HG03045 (cell line): ENCODE results near the gene PRR9.

Experiments used
- ATAC-seq: cut with Tn5 transposase; IDR thresholded peaks from one replicate; pipeline ENCODE4 v1.9.1; 2021; ENCODE audit warnings: mild to moderate bottlenecking, moderate library complexity; ENCODE audit not compliant: unreplicated experiment

PRR9 gene

DNA sequence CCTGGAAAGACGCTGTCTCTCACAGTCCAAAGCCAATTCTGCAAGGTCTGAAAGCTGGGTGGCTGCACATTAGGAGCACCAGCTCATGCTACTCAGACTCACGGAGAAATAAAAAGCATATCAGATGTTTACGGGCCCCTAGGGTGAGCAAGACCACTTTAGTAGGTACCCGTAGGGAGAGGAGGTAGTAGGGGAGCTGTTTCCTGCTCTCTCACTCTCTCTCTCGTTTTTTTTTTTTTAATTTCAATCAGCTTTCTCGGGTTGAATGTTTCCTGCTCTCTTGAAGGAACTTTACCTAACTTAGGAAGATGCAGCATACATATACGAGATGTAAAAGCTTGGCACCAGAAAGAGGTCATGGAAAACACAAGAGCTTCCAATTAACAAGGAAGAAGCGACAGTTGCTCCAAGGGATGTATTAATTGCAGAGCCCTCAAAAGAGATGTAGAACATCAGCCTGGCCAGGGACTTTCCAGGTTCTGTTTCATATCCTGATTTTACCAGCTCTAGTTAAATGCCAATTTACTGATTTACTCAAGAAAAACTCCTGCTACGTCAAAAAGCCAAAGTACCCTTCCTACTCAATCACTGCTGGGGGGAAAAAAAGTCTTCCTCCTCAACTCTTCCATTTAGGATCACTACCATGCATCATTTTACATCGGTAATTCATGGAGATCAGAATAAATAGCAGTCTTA is 45.2 kb downstream of the PRR9 start:
- ATAC-seq = no peak

- no peak for ATAC-seq
Measured at GRCh38 chr1:153265457-153265856, 48.1 kb downstream of the PRR9 start.
